ENCODE measurements around the gene PTH1R. TPM values are rescaled to one million over a fixed set of nuclear protein-coding genes. Genes with fewer than 3 reads are reported as not detected.

Gene PTH1R
- total and polyA plus RNA-seq, 12 donors, result 1.5 to 89.8 (median 4.2) TPM

DNA sequence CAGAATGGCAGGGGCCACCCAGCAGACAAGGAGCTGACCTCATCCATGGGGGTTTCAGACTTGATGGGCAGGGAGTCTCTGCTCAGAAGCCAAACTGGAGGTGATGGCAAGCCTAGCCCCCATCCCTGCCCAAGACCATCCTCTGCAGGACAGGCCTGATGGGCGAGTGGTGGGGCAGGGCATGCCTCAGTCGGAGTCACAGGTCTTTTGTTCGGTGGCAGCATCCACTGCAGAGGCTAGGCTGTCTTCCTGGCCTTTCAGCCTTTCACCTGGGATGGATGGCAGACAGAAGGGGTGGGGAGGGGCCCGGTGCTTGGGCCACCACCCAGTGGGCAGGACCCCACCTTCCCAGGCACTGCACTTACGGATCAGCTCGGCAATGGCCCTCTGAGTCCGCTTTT is 44.4 kb downstream of the PTH1R start:
- WGBS, 2 donors, result 95 to 97% methylated on average over 7 of the region's 7 CpGs
- H3K36me3 ChIP-seq, result peaks cover 0 to 100% (median 62%) of the 10 kb centered on the region in 9 donors
- DNase-seq (no peak), ATAC-seq (no peak)
- TF ChIP-seq, protein P1, sequence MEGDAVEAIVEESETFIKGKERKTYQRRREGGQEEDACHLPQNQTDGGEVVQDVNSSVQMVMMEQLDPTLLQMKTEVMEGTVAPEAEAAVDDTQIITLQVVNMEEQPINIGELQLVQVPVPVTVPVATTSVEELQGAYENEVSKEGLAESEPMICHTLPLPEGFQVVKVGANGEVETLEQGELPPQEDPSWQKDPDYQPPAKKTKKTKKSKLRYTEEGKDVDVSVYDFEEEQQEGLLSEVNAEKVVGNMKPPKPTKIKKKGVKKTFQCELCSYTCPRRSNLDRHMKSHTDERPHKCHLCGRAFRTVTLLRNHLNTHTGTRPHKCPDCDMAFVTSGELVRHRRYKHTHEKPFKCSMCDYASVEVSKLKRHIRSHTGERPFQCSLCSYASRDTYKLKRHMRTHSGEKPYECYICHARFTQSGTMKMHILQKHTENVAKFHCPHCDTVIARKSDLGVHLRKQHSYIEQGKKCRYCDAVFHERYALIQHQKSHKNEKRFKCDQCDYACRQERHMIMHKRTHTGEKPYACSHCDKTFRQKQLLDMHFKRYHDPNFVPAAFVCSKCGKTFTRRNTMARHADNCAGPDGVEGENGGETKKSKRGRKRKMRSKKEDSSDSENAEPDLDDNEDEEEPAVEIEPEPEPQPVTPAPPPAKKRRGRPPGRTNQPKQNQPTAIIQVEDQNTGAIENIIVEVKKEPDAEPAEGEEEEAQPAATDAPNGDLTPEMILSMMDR (IDR thresholded peaks at IDR 0.05), result no peak
- peaks cover 11 to 41% (median 33%) of the 10 kb centered on the region in 9 donors for H3K4me1 ChIP-seq
- intact Hi-C loops (cut with DNase I), result loop anchor here in 6 of 10 donors (2.0 to 10.0 kb wide), 5 partner anchors 73 to 403 kb away; no protein-coding TSS in a partner anchor
- no peak overlapping the region for H3K4me3 ChIP-seq
- peaks cover 0 to 13% (median 0%) of the 10 kb centered on the region in 11 donors for H3K9me3 ChIP-seq
- no peaks in the 10 kb centered on the region for H3K27me3 ChIP-seq
- H3K27ac ChIP-seq, result no peak overlapping the region

DNA sequence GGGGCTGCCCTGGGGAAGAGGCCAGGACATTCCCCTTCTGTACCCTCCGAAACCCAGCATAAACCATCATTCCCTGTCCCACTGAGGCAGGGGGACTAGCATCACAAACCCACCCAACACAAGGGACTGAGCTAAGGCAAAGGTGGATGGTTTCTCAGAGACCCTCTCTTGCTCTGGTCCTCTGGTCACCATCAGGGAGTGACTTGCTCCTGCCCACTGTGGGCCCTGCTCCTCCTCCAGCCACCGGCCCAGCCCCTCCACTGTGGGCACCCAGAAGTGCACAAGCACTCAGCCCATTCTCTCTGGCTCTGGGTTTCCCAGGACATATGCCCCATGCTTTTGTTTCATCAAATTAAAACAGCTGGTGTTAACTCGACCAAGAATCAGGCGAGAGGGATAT is 44.9 kb downstream of the PTH1R start:
- intact Hi-C loops (cut with DNase I), result loop anchor here in 6 of 10 donors (2.0 to 10.0 kb wide), 5 partner anchors 72 to 402 kb away; no protein-coding TSS in a partner anchor

DNA sequence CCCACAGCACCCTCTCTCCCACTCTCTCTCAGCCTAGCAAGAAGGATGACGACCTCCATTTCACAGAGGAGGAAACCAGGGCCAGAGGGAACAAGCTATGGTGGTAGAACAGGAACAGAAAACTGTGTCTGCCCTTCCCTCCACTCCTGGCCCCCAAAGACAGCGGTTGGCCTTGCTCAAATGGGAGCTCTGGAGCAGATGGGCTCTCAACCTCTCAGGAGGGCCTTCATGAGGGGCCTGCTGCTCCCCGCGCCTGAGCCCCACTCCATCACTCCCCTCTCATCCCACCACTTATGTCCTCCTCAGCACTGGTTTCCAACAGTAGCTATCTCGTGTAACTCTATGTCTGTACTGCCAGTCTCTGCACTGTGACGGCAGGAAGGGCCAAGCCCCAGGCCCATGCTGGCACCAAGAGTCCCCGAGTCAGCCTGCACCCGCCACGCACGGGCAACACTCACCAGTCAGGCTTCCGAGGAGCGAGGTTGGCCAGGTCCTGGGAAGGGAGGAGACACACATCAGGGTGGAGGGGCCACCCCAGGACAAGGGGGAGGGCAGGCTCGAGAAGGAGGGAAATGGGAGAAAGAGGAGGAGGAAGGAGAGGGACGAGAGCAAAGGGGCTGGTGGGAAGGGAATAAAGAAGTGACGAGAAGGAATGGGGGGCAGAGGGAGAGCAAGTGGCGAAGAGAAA is 45.5 kb downstream of the PTH1R start:
- ATAC-seq (no peak), DNase-seq (no peak)
- Histone ChIP-seq H3K4me3 (no peak overlapping the region), H3K27me3 (no peaks in the 10 kb centered on the region), H3K4me1 (peaks cover 11 to 52% (median 44%) of the 10 kb centered on the region in 9 donors), H3K9me3 (peaks cover 0 to 2% (median 0%) of the 10 kb centered on the region in 11 donors), H3K27ac (no peak overlapping the region), H3K36me3 (peaks cover 0 to 93% (median 62%) of the 10 kb centered on the region in 9 donors)
- 84 to 88% methylated on average over 16 of the region's 16 CpGs for WGBS, 2 donors
- TF ChIP-seq, protein P1 (IDR thresholded peaks at IDR 0.05), result no peak
- intact Hi-C loops (cut with DNase I), result loop anchor here in 9 of 10 donors (1.0 to 10.0 kb wide), 6 partner anchors 72 to 402 kb away; no protein-coding TSS in a partner anchor

More for the DNA sequence above, 44.9 kb downstream of the PTH1R start:
- TF ChIP-seq, protein P1 (IDR thresholded peaks at IDR 0.05), result no peak
- 94 to 95% methylated on average over 4 of the region's 4 CpGs for WGBS, 2 donors
- H3K4me1 ChIP-seq, result peaks cover 11 to 46% (median 39%) of the 10 kb centered on the region in 9 donors
- no peak overlapping the region for H3K27ac ChIP-seq
- H3K36me3 ChIP-seq, result peaks cover 0 to 98% (median 62%) of the 10 kb centered on the region in 9 donors
- peaks cover 0 to 8% (median 0%) of the 10 kb centered on the region in 11 donors for H3K9me3 ChIP-seq
- H3K4me3 ChIP-seq, result no peak overlapping the region
- no peaks in the 10 kb centered on the region for H3K27me3 ChIP-seq
- DNase-seq (no peak), ATAC-seq (no peak)

DNA sequence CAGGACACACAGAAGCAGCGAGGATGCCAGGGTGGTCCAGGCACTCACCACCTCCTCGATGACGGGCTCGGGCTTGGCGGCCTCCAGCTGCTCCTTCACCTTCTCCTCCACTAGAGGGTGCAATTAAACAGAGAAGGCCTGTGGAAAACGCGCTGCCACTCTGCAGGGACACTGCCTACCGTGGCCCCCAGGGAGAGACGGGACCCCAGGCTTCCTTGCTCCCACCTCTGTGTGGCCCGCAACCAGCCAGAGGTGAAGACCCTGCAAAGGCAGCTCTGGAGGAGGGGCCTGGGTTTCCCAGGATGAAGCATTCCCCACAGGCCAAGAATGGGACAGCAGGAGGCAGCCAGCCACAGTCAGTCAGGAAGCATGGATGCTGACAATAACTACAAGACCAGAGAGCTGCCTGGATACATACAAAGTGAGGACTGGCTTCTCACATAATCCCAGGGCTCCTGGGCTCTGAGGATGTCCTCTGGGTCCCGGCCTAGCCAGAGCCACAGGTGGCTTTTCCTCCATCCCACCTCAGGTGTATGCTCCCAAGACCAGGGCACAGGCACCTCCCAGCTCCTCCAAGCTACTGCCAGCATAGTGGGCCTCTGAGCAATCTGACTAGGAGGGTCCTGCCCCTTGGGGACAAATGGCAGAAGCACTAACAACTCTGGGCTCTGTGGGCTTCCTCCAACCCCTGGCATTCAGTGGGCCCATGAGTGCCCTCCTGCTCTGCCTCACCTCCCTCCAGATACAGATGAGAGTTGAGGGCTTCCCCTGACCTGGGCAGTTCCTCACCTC is 46.2 kb downstream of the PTH1R start:
- intact Hi-C loops (cut with DNase I), result loop anchor here (1.0 to 10.0 kb wide), 7 partner anchors 71 to 401 kb away; no protein-coding TSS in a partner anchor
- DNase-seq (no peak), ATAC-seq (peak in 6 of 8 donors; percentile 29 to 60 (median 40))
- peaks cover 12 to 60% (median 51%) of the 10 kb centered on the region in 9 donors for H3K4me1 ChIP-seq
- H3K36me3 ChIP-seq, result peaks cover 0 to 93% (median 58%) of the 10 kb centered on the region in 9 donors
- no peak overlapping the region for H3K4me3 ChIP-seq
- no peaks in the 10 kb centered on the region for H3K9me3 ChIP-seq
- peak overlapping the region in 3 of 10 donors; percentile 7 to 53 (median 15) for H3K27ac ChIP-seq
- TF ChIP-seq, protein P1 (IDR thresholded peaks at IDR 0.05), result peak; percentile 37 to 77 (median 69)
- 47 to 56% methylated on average over 10 to 11 of the region's 11 CpGs for WGBS, 2 donors
- no peaks in the 10 kb centered on the region for H3K27me3 ChIP-seq
